K562 (cell line): Measurements from ENCODE around the gene HDAC3. TPM values are rescaled to one million over a fixed set of nuclear protein-coding genes. Genes with fewer than 3 reads are reported as not detected.

Experiments used
- ATAC-seq: fragments of 200-7000 bp; cut with Tn5 transposase; 3 replicates; pipeline ENCODE4 v1.9.1; 2020; ENCODE audit warnings: moderate library complexity
- BruUV-seq: library from RNA; stranded (reverse); fragments of 400-500 nt; replicated peaks from 2 replicates; lab custom pipeline; 2021; lab: Mats Ljungman, UMichigan
- CTCF ChIA-PET: fragments of 300-600 bp; formaldehyde crosslinking; extraction: SDS; loops from one replicate; lab custom pipeline; 2021; ENCODE audit warnings: low intra/inter-chr PET ratio; lab: Yijun Ruan, JAX
- POLR2A ChIA-PET: fragments of 300-600, 350-650 bp; sonication (Branson Sonifier 250); formaldehyde crosslinking; extraction: SDS; loops from one replicate; lab custom pipeline; 2021; ENCODE audit warnings: antibody characterized with exemption, inconsistent platforms; lab: Yijun Ruan, JAX
- DNase-seq, 4 experiments: peaks; one replicate each; pipeline versions ENCODE4 v3.0.0 to v3.0.0-alpha.2; 2011 to 2018; ENCODE audit warnings: low spot score in 3 of 4, mixed read lengths in 3 of 4; ENCODE audit errors: extremely low read depth in 1 of 4
- FAIRE-seq: peaks from 2 replicates; lab custom pipeline; 2011; peaks lifted over from hg19 to GRCh38; lab: Jason Lieb, UNC
- H2AFZ ChIP-seq: 2 replicates; pipeline ENCODE4 v1.6.0; 2011; ENCODE audit warnings: low read depth, low read length, control low read depth, inconsistent platforms
- H3K27ac ChIP-seq: fragments of 200-600 bp; 3 replicates; pipeline ENCODE4 v1.8.0; 2011; ENCODE audit warnings: low read depth, mild to moderate bottlenecking, control low read depth, inconsistent platforms, low read length, moderate library complexity, mixed read lengths; ENCODE audit errors: extremely low read depth
- H3K27me3 ChIP-seq, 2 experiments: fragments of 300-600 bp in 1 of 2; 2 replicates in 1 of 2; 3 replicates in 1 of 2; pipeline versions ENCODE4 v1.6.0 to v1.8.0; 2011; ENCODE audit warnings: inconsistent platforms in 2 of 2, low read length in 2 of 2, mild to moderate bottlenecking in 1 of 2, mixed read lengths in 1 of 2, moderate library complexity in 1 of 2; ENCODE audit not compliant: control insufficient read depth in 2 of 2, insufficient read depth in 2 of 2
- H3K36me3 ChIP-seq: fragments of 300-600 bp; 3 replicates; pipeline ENCODE4 v1.8.0; 2011; ENCODE audit warnings: mild to moderate bottlenecking, low read length, inconsistent platforms; ENCODE audit not compliant: control insufficient read depth, insufficient read depth
- H3K4me1 ChIP-seq, 2 experiments: fragments of 200-600 bp in 1 of 2; replicated peaks in 1 of 2; 2 replicates in 1 of 2; 3 replicates in 1 of 2; pipeline versions ENCODE4 v1.5.1 to v1.8.0; 2011; ENCODE audit warnings: inconsistent platforms in 2 of 2, low read length in 2 of 2, mild to moderate bottlenecking in 1 of 2, mixed read lengths in 1 of 2, moderate library complexity in 1 of 2; ENCODE audit not compliant: control insufficient read depth in 2 of 2, insufficient read depth in 2 of 2
- H3K4me2 ChIP-seq: 2 replicates; pipeline ENCODE4 v1.6.1; 2011; ENCODE audit warnings: low read length, control low read depth, inconsistent platforms, mixed read lengths; ENCODE audit not compliant: insufficient read depth
- H3K4me3 ChIP-seq: fragments of 200-600 bp; sonication (generic), shearing (Covaris generic); 2 replicates; pipeline ENCODE4 v1.5.1; 2016; ENCODE audit warnings: control low read depth, inconsistent platforms
- H3K79me2 ChIP-seq: fragments of 200-600 bp; 3 replicates; pipeline ENCODE4 v1.8.0; 2011; ENCODE audit warnings: low read length, inconsistent platforms; ENCODE audit not compliant: control insufficient read depth, insufficient read depth
- H3K9ac ChIP-seq, 2 experiments: 2 replicates each; pipeline versions ENCODE4 v1.6.0 to v1.6.1; 2011; ENCODE audit warnings: low read depth in 2 of 2, low read length in 2 of 2, control low read depth in 1 of 2, inconsistent platforms in 1 of 2, mild to moderate bottlenecking in 1 of 2, mixed read lengths in 1 of 2; ENCODE audit not compliant: insufficient read depth in 1 of 2
- H3K9me1 ChIP-seq: one replicate; pipeline ENCODE4 v1.6.0; 2011; ENCODE audit warnings: inconsistent platforms, mild to moderate bottlenecking, low read length, moderate library complexity; ENCODE audit not compliant: control insufficient read depth, insufficient read depth
- H3K9me3 ChIP-seq: replicated peaks from 2 replicates; pipeline ENCODE4 v1.5.1; 2011; ENCODE audit warnings: low read depth, low read length, inconsistent platforms; ENCODE audit not compliant: control insufficient read depth, insufficient read depth
- H4K20me1 ChIP-seq: replicated peaks from 2 replicates; pipeline ENCODE4 v1.6.1; 2011; ENCODE audit warnings: low read length, inconsistent platforms, mixed read lengths; ENCODE audit not compliant: control insufficient read depth, insufficient read depth
- EGR1 ChIP-seq: fragments of 450-650 bp; conservative IDR thresholded peaks from 2 replicates; pipeline ENCODE4 v1.6.1; 2017; ENCODE audit warnings: mild to moderate bottlenecking
- FIP1L1 ChIP-seq: fragments of 200-400 bp; formaldehyde crosslinking; IDR thresholded peaks from 2 replicates; pipeline ENCODE4 v1.6.1; 2018; ENCODE audit warnings: mild to moderate bottlenecking, low read depth, low read length; ENCODE audit not compliant: poor library complexity, severe bottlenecking
- HIVEP1 ChIP-seq: fragments of 250-450 bp; sonication (Bioruptor Pico); IDR thresholded peaks from 2 replicates; pipeline ENCODE4 v1.4.0; 2020; ENCODE audit warnings: mild to moderate bottlenecking
- NCOA6 ChIP-seq: fragments of 450-650 bp; IDR thresholded peaks from 2 replicates; pipeline ENCODE4 v1.6.1; 2017; ENCODE audit warnings: mild to moderate bottlenecking
- PHB2 ChIP-seq: fragments of 450-650 bp; IDR thresholded peaks from 2 replicates; pipeline ENCODE4 v1.6.1; 2017; ENCODE audit warnings: low read depth
- SETDB1 ChIP-seq: IDR thresholded peaks from one replicate; pipeline ENCODE4 v1.6.1; 2012; ENCODE audit warnings: low read length, control low read depth, inconsistent platforms
- ZFP1 ChIP-seq: fragments of 450-650 bp; formaldehyde crosslinking; IDR thresholded peaks from 2 replicates; pipeline ENCODE4 v1.4.0; 2020; ENCODE audit warnings: mild to moderate bottlenecking, mixed read lengths
- ZKSCAN8 ChIP-seq: fragments of 200-800 bp; sonication (Bioruptor generic); IDR thresholded peaks from 2 replicates; pipeline ENCODE4 v1.6.1; 2016; ENCODE audit warnings: missing genetic modification characterization, missing compliant biosample characterization
- in situ Hi-C: fragments of 300-500 bp; cut with MboI; formaldehyde crosslinking; loops from 4 replicates; pipeline ENCODE4 v1.15.0; 2018; ENCODE audit warnings: inconsistent platforms, mixed read lengths
- intact Hi-C: fragments of 100-400 bp; cut with micrococcal nuclease; formaldehyde crosslinking; loops from 2 replicates; pipeline ENCODE4 v1.14.2; 2022
- polyA plus RNA-seq, 8 experiments: library from polyadenylated mRNA; depleted of rRNA in 4 of 8; stranded (reverse) in 5 of 8; unstranded in 3 of 8; fragments of >200 nt; fragmentation: Nextera tagmentation in 2 of 8; fragmentation: Illumina TruSeq in 1 of 8; extraction: Ambion mirVana in 2 of 8; extraction: Trizol in 1 of 8; gene quantifications; 2 replicates each; pipeline versions ENCODE4 v1.2.1 to v1.2.3, GENCODE V29; 2011 to 2014; ENCODE audit warnings: inconsistent platforms in 1 of 8, missing spikeins in 1 of 8
- total RNA-seq, 7 experiments: library from RNA; depleted of rRNA in 6 of 7; stranded (reverse); fragments of >200 nt in 6 of 7; fragmentation: Illumina TruSeq in 2 of 7; extraction: Trizol in 2 of 7; gene quantifications; 2 replicates each; pipeline versions ENCODE4 v1.2.1 to v1.2.3, GENCODE V29; 2011 to 2021; ENCODE audit warnings: low replicate concordance in 1 of 7
- TF ChIP-seq, protein P1 (sequence below), 2 experiments: fragments of 450-650 bp in 1 of 2; sonication (generic) in 1 of 2; formaldehyde crosslinking in 1 of 2; IDR thresholded peaks; 2 replicates each; pipeline versions ENCODE4 v1.7.1 to v1.9.0; 2016 to 2022; ENCODE audit warnings: inconsistent platforms in 1 of 2, mild to moderate bottlenecking in 1 of 2, missing genetic modification reagents in 1 of 2
- TF ChIP-seq, protein P2 (sequence below), 2 experiments: fragments of 250-450 bp in 1 of 2; fragments of 450-650 bp in 1 of 2; sonication (Bioruptor Pico) in 1 of 2; IDR thresholded peaks; 2 replicates each; pipeline versions ENCODE4 v1.6.1 to v1.8.0; 2016 to 2021; ENCODE audit warnings: mild to moderate bottlenecking in 2 of 2, moderate library complexity in 2 of 2, missing compliant biosample characterization in 1 of 2, missing genetic modification characterization in 1 of 2
- TF ChIP-seq, protein P3 (sequence below): fragments of 250-450 bp; sonication (Bioruptor Pico); IDR thresholded peaks from 2 replicates; pipeline ENCODE4 v1.5.0; 2020; ENCODE audit warnings: mild to moderate bottlenecking

HDAC3 gene
- total and polyA plus RNA-seq, 9 of the 15 experiments (the other 6 are each of a cell fraction or from before 2014, with no cell fraction given) = 89.7 to 191 (median 119) TPM

DNA sequence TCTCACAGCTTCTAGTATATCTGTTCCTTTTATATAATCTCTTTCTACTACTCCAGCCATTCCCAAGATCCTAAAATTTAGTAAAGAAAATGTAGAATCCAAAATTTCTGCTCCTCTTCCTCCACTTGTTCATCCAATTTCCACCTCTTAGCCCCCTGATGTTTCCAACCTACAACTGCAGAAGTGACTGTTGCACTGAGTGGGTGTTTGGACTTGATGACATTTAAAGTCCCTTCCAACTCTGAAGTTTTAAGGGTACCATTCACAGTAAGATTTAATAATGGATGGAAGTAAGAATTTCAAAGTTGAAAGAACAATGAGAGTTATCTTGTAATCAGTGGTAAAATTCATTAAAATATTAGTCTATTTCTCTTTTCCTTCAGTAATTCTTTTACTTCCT is 23.3 kb downstream of the HDAC3 start:
- no peaks in the 10 kb centered on the region for H3K27me3 ChIP-seq
- H3K27ac ChIP-seq = peak overlapping the region; percentile 32; the same call in 2 of the 3 replicates
- peaks cover 0 to 19% of the 10 kb centered on the region in 2 experiments; a peak in 3 of 5 replicates for H3K4me1 ChIP-seq
- in situ Hi-C loops (no loop called here), intact Hi-C loops (loop anchor here (1.0 to 10.0 kb wide), 2 partner anchors 8 to 1499 kb away; partner anchors contain the start of gene PURA)
- no peaks in the 10 kb centered on the region for H4K20me1 ChIP-seq
- ATAC-seq (peak; percentile 15; the same call in 1 of the 3 replicates), DNase-seq (no peak), FAIRE-seq (no peak)
- peak overlapping the region in 1 of 2 experiments; percentile 54; a peak in 2 of 4 replicates for H3K9ac ChIP-seq
- peak overlapping the region; percentile 53 for H3K4me2 ChIP-seq
- no TSS peak for BruUV-seq
- ChIA-PET POLR2A (interaction anchor here (0.8 kb wide), 1 partner anchor 21 kb away, joined by 3 read pairs; no protein-coding TSS in a partner anchor), CTCF (interaction anchor here (0.6 kb wide), 1 partner anchor 293 kb away, joined by 3 read pairs; the partner anchor contains the start of gene TAF7)
- peaks cover 99% of the 10 kb centered on the region for H3K79me2 ChIP-seq
- H3K9me1 ChIP-seq = no peaks in the 10 kb centered on the region
- H3K4me3 ChIP-seq = peak overlapping the region; percentile 9
- H3K36me3 ChIP-seq = peaks cover 66% of the 10 kb centered on the region
- H2AFZ ChIP-seq = no peak overlapping the region
- no peaks in the 10 kb centered on the region for H3K9me3 ChIP-seq
- TF ChIP-seq ZFP1 (CRISPR knock-in tag) (no peak), FIP1L1 (no peak), EGR1 (peak; percentile 56), ZKSCAN8 (no peak), NCOA6 (no peak), SETDB1 (no peak), PHB2 (no peak), HIVEP1 (CRISPR knock-in tag) (no peak)
- TF ChIP-seq, protein P1, sequence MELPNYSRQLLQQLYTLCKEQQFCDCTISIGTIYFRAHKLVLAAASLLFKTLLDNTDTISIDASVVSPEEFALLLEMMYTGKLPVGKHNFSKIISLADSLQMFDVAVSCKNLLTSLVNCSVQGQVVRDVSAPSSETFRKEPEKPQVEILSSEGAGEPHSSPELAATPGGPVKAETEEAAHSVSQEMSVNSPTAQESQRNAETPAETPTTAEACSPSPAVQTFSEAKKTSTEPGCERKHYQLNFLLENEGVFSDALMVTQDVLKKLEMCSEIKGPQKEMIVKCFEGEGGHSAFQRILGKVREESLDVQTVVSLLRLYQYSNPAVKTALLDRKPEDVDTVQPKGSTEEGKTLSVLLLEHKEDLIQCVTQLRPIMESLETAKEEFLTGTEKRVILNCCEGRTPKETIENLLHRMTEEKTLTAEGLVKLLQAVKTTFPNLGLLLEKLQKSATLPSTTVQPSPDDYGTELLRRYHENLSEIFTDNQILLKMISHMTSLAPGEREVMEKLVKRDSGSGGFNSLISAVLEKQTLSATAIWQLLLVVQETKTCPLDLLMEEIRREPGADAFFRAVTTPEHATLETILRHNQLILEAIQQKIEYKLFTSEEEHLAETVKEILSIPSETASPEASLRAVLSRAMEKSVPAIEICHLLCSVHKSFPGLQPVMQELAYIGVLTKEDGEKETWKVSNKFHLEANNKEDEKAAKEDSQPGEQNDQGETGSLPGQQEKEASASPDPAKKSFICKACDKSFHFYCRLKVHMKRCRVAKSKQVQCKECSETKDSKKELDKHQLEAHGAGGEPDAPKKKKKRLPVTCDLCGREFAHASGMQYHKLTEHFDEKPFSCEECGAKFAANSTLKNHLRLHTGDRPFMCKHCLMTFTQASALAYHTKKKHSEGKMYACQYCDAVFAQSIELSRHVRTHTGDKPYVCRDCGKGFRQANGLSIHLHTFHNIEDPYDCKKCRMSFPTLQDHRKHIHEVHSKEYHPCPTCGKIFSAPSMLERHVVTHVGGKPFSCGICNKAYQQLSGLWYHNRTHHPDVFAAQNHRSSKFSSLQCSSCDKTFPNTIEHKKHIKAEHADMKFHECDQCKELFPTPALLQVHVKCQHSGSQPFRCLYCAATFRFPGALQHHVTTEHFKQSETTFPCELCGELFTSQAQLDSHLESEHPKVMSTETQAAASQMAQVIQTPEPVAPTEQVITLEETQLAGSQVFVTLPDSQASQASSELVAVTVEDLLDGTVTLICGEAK (IDR thresholded peaks at IDR 0.05) = no peak
- TF ChIP-seq, protein P1 (CRISPR knock-in tag; IDR thresholded peaks at IDR 0.05) = no peak
- TF ChIP-seq, protein P2, sequence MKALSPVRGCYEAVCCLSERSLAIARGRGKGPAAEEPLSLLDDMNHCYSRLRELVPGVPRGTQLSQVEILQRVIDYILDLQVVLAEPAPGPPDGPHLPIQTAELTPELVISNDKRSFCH (CRISPR knock-in tag; IDR thresholded peaks at IDR 0.05) = no peak
- TF ChIP-seq, protein P2 (tag; IDR thresholded peaks at IDR 0.05) = 0 out of 2 replicates have a peak, but pooled peaks have one; percentile 22
- TF ChIP-seq, protein P3, sequence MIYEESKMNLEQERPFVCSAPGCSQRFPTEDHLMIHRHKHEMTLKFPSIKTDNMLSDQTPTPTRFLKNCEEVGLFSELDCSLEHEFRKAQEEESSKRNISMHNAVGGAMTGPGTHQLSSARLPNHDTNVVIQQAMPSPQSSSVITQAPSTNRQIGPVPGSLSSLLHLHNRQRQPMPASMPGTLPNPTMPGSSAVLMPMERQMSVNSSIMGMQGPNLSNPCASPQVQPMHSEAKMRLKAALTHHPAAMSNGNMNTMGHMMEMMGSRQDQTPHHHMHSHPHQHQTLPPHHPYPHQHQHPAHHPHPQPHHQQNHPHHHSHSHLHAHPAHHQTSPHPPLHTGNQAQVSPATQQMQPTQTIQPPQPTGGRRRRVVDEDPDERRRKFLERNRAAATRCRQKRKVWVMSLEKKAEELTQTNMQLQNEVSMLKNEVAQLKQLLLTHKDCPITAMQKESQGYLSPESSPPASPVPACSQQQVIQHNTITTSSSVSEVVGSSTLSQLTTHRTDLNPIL = no peak
